NCI-H510A (cell line): Measurements from ENCODE around the gene SLC35E4.
"Not testable (repeated sequence)": the region's sequence is repeated elsewhere in the genome, so short reads cannot be mapped to it uniquely, and the experiment has no call there.

Experiments
- DNase-seq: peaks from one replicate; lab custom pipeline; 2025; lab: John Stamatoyannopoulos, UW

The SLC35E4 gene

GRCh38 chr22:30635273-30636225 is at the start of gene SLC35E4:
Gene SLC35E4, plus strand, starts transcription at chr22:30635781. Its CDS starts 670 bp downstream, at chr22:30636451.
- peak; percentile 57 for DNase-seq

- DNase-seq, result no peak
These were observed 49.2 kb upstream of the SLC35E4 start for GRCh38 chr22:30586414-30586813.

- DNase-seq, result no peak
These were observed 44.4 kb upstream of the SLC35E4 start for GRCh38 chr22:30591191-30591587.

- peak; percentile 86 for DNase-seq
These were observed 43.8 kb upstream of the SLC35E4 start, which contains the start of gene PES1 for GRCh38 chr22:30591588-30592359. Gene PES1, minus strand, starts transcription at chr22:30591910. Its CDS starts 77 bp downstream, at chr22:30591833.

- DNase-seq, result not testable (repeated sequence)
These were observed 43.2 kb upstream of the SLC35E4 start for GRCh38 chr22:30592360-30592713.

- DNase-seq, result no peak
These were observed 39.4 kb upstream of the SLC35E4 start for GRCh38 chr22:30596199-30596598.

- no peak for DNase-seq
These were observed 38.7 kb upstream of the SLC35E4 start for GRCh38 chr22:30596886-30597285.

- DNase-seq, result no peak
These were observed 36.6 kb upstream of the SLC35E4 start for GRCh38 chr22:30598986-30599385.

- no peak for DNase-seq
These were observed 34.7 kb upstream of the SLC35E4 start for GRCh38 chr22:30600921-30601320.

- DNase-seq, result no peak
These were observed 34.1 kb upstream of the SLC35E4 start for GRCh38 chr22:30601464-30601863.

GRCh38 chr22:30602049-30602448 is 33.5 kb upstream of the SLC35E4 start:
- DNase-seq, result no peak

- no peak for DNase-seq
These were observed 31.8 kb upstream of the SLC35E4 start for GRCh38 chr22:30603801-30604200.

- no peak for DNase-seq
These were observed 30.9 kb upstream of the SLC35E4 start for GRCh38 chr22:30604723-30605122.

- DNase-seq, result peak; percentile 12
These were observed 30.0 kb upstream of the SLC35E4 start for GRCh38 chr22:30605449-30606110.

GRCh38 chr22:30606455-30607299 is 28.9 kb upstream of the SLC35E4 start, which contains the start of gene TCN2:
Gene TCN2, plus strand, starts transcription at chr22:30607174. Its CDS starts 158 bp downstream, at chr22:30607332.
- peak; percentile 57 for DNase-seq

- DNase-seq, result no peak
These were observed 28.2 kb upstream of the SLC35E4 start for GRCh38 chr22:30607300-30607930.

- DNase-seq, result no peak
These were observed 27.6 kb upstream of the SLC35E4 start for GRCh38 chr22:30607939-30608338.

- DNase-seq, result no peak
These were observed 26.1 kb upstream of the SLC35E4 start for GRCh38 chr22:30609260-30610185.

GRCh38 chr22:30610299-30610698 is 25.3 kb upstream of the SLC35E4 start:
- DNase-seq, result no peak

GRCh38 chr22:30611197-30611596 is 24.4 kb upstream of the SLC35E4 start:
- DNase-seq, result no peak
